HCT116 (cell line): ENCODE results near the gene OXER1.

Experiments
- POLR2AphosphoS5 ChIP-seq: IDR thresholded peaks from 2 replicates; pipeline ENCODE4 v1.6.1; 2011; ENCODE audit warnings: mild to moderate bottlenecking, low read depth, low read length, moderate library complexity
- SIN3A ChIP-seq: IDR thresholded peaks from 2 replicates; pipeline ENCODE4 v1.6.1; 2012; ENCODE audit warnings: low read depth

DNA sequence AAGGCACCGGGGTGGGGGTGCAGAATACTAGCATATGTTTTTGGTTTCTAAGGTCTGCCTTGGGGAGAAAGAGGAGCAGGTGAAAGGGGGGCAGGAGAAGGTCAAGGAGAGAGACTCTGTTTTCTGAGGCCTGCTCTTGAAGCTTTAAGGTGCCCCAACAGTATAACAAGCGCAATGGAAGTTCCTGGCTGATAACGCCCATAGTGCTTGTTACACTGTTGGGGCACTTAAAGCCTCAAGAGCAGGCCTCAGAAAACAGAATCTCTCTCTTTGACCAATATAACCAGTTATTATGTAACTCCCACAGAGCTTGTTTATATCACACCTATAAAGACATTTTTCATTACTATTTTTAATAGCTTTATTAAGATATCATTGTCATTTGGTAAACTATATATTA lies 16.5 kb downstream of the OXER1 start:
- no peak for TF ChIP-seq SIN3A
- TF ChIP-seq POLR2AphosphoS5: no peak
